PC-3 (cell line): ENCODE results near the gene NTRK2.

Experiments
- EZH2 ChIP-seq: fragments of 300-600 bp; sonication (generic); IDR thresholded peaks from one replicate; pipeline ENCODE4 v1.6.1; 2017; ENCODE audit warnings: antibody characterized with exemption, mild to moderate bottlenecking, low read length; ENCODE audit not compliant: unreplicated experiment
- EZH2phosphoT487 ChIP-seq: fragments of 300-600 bp; sonication (generic); IDR thresholded peaks from 2 replicates; pipeline ENCODE4 v1.6.1; 2018; ENCODE audit warnings: mild to moderate bottlenecking, antibody characterized with exemption, low read length, borderline replicate concordance
- TF ChIP-seq, protein P1 (sequence below): fragments of 300-600 bp; sonication (generic); conservative IDR thresholded peaks from 2 replicates; pipeline ENCODE4 v1.5.1; 2017; ENCODE audit warnings: antibody characterized with exemption, low read depth, mild to moderate bottlenecking, low read length

DNA sequence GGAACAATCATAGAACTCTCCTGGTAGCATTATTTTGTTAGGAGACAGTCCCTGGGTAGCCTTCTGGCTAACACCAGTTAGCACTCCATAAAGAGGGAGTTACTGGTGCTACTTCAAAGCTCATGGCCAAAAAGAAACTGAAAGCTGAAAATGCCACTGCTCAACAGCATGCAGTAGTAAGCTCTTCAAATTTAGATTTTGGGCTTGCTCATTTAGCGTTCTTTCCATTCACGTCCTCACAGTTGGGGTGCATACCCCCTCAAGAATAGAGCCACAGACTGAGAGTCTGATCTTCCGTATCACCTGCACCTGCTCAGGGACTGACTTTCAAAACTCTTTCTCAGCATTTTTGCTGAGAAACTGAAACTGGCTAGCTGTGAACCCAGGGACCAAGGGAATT is 24.7 kb downstream of the NTRK2 start:
- TF ChIP-seq, protein P1, sequence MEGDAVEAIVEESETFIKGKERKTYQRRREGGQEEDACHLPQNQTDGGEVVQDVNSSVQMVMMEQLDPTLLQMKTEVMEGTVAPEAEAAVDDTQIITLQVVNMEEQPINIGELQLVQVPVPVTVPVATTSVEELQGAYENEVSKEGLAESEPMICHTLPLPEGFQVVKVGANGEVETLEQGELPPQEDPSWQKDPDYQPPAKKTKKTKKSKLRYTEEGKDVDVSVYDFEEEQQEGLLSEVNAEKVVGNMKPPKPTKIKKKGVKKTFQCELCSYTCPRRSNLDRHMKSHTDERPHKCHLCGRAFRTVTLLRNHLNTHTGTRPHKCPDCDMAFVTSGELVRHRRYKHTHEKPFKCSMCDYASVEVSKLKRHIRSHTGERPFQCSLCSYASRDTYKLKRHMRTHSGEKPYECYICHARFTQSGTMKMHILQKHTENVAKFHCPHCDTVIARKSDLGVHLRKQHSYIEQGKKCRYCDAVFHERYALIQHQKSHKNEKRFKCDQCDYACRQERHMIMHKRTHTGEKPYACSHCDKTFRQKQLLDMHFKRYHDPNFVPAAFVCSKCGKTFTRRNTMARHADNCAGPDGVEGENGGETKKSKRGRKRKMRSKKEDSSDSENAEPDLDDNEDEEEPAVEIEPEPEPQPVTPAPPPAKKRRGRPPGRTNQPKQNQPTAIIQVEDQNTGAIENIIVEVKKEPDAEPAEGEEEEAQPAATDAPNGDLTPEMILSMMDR: no peak
- no peak for TF ChIP-seq EZH2
- no peak for TF ChIP-seq EZH2phosphoT487
